ENCODE results near the gene CDK15.

- TF ChIP-seq POLR2A (IDR thresholded peaks at IDR 0.05): no peak
- TF ChIP-seq CTCF (IDR thresholded peaks at IDR 0.05): no peak
- TF ChIP-seq POLR2AphosphoS5 (IDR thresholded peaks at IDR 0.05): no peak
Measured at GRCh38 chr2:201821080-201821479, 14.7 kb downstream of the CDK15 start.
